GM18951 (cell line): ENCODE measurements around the gene GKN1.

ENCODE experiments used
- POLR2A ChIP-seq: IDR thresholded peaks from 4 replicates; pipeline ENCODE4 v1.6.1; 2011; ENCODE audit warnings: mild to moderate bottlenecking; ENCODE audit not compliant: insufficient read length, insufficient read depth; ENCODE audit errors: extremely low read depth
- in situ Hi-C: fragments of 300-500 bp; cut with MboI; formaldehyde crosslinking; loops from one replicate; pipeline ENCODE4 v1.12.0; 2022; ENCODE audit warnings: low sequenced_read_pairs, mixed read lengths, inconsistent platforms; ENCODE audit not compliant: unreplicated experiment

The GKN1 gene

DNA sequence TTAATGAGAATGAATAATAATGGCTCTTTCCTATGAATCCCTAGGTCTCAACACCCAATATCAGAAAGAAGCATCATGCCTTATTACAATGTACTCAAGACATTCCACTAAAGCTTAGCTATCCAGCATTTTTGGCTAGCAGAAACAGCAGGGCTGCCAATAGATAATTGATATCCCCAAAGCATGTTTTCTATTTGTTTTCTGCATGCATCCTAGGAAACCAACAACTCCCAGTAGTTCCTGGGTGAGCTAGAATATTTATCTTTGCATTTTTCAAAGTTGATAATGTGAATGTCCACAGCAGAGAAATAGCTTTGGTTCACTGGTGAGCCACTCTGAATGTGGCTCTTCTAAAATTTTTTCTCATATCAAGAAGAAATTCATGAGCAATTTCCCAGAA lies 32.7 kb downstream of the GKN1 start:
- in situ Hi-C loops, result no loop called here
- TF ChIP-seq POLR2A, result no peak

- in situ Hi-C loops, result no loop called here
These were observed 33.2 kb downstream of the GKN1 start for GRCh38 chr2:69007603-69008002.

GRCh38 chr2:69010437-69011194 lies 36.2 kb downstream of the GKN1 start:
- in situ Hi-C loops, result no loop called here
- TF ChIP-seq POLR2A, result no peak

More at GRCh38 chr2:69007603-69008002, 33.2 kb downstream of the GKN1 start:
- TF ChIP-seq POLR2A, result no peak

- in situ Hi-C loops, result no loop called here
- TF ChIP-seq POLR2A, result no peak
These were observed 37.2 kb downstream of the GKN1 start for GRCh38 chr2:69011611-69012157.

GRCh38 chr2:69012310-69013141 lies 38.1 kb downstream of the GKN1 start:
- in situ Hi-C loops, result no loop called here
- TF ChIP-seq POLR2A, result no peak

- TF ChIP-seq POLR2A, result no peak
- in situ Hi-C loops, result no loop called here
These were observed 38.9 kb downstream of the GKN1 start, which contains the start of gene ANTXR1 for GRCh38 chr2:69013142-69013839. TSS of gene ANTXR1 (plus strand) at chr2:69013179. CDS start at chr2:69013500, 321 bp downstream.

- no peak for TF ChIP-seq POLR2A
- in situ Hi-C loops, result no loop called here
These were observed 39.7 kb downstream of the GKN1 start for GRCh38 chr2:69013840-69014821.

- no peak for TF ChIP-seq POLR2A
- in situ Hi-C loops, result no loop called here
These were observed 42.6 kb downstream of the GKN1 start for GRCh38 chr2:69017080-69017479.

DNA sequence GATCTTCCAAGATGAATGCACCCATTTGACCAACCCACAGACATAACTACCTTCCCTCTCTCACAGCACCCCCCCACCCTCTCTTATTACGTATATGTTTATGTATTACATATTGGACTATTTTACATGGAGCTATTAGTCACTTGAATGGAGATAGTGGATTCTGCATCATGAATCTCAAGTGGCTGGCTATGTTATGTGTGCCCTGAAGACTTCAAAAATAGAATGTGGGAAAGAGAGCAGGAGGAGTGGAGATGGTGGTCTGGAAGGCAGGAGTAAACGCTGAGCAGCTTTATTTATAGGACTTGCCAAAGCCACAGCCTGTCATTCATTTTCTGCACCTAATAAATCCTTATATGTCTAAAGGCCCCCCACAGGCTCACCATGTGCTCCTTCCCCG lies 43.4 kb downstream of the GKN1 start:
- in situ Hi-C loops, result no loop called here
- TF ChIP-seq POLR2A, result no peak

DNA sequence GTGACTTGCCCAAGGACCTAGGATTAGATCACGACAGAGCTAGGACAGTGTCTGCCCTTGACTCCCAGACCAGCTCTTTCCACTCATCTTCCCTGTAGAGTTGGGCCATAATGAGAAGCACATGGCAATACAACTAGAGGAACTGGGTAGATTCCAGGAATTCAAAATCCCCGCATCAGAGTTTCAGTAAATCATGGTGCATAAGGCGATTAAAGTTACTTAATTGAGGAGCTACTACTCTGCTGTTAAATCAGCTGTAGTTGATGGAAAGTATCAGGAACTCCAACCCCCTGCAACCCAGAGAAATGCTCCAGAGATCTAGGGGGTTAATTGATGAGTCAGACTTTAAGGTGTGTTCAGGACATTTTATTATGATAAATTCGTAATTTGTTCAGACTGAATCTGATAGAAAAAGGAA lies 44.3 kb downstream of the GKN1 start:
- TF ChIP-seq POLR2A, result no peak
- in situ Hi-C loops, result no loop called here

GRCh38 chr2:69020496-69021426 lies 46.3 kb downstream of the GKN1 start:
- in situ Hi-C loops, result no loop called here
- TF ChIP-seq POLR2A, result no peak

- in situ Hi-C loops, result no loop called here
- TF ChIP-seq POLR2A, result no peak
These were observed 47.3 kb downstream of the GKN1 start for GRCh38 chr2:69021727-69022126.
